SK-N-SH treated with all-trans-retinoic acid at 6 μM for 48 hours (cell line): ENCODE results near the gene MPPED2.

Source experiments
- RARB ChIP-seq: fragments of 250-450 bp; sonication (Bioruptor Pico); IDR thresholded peaks from 2 replicates; pipeline ENCODE4 v1.8.0; 2021; ENCODE audit warnings: mild to moderate bottlenecking, moderate library complexity
- SNAI2 ChIP-seq: fragments of 250-450 bp; sonication (Bioruptor Pico); IDR thresholded peaks from 2 replicates; pipeline ENCODE4 v1.5.0; 2020; ENCODE audit warnings: mild to moderate bottlenecking, moderate library complexity
- TOX ChIP-seq: fragments of 250-450 bp; sonication (Bioruptor Pico); IDR thresholded peaks from 2 replicates; pipeline ENCODE4 v1.8.0; 2021; ENCODE audit warnings: mild to moderate bottlenecking, moderate library complexity, borderline replicate concordance
- TF ChIP-seq, protein P1 (sequence below): fragments of 250-450 bp; sonication (Bioruptor Pico); IDR thresholded peaks from 2 replicates; pipeline ENCODE4 v1.5.1; 2020; ENCODE audit warnings: low read depth, mild to moderate bottlenecking, moderate library complexity

DNA sequence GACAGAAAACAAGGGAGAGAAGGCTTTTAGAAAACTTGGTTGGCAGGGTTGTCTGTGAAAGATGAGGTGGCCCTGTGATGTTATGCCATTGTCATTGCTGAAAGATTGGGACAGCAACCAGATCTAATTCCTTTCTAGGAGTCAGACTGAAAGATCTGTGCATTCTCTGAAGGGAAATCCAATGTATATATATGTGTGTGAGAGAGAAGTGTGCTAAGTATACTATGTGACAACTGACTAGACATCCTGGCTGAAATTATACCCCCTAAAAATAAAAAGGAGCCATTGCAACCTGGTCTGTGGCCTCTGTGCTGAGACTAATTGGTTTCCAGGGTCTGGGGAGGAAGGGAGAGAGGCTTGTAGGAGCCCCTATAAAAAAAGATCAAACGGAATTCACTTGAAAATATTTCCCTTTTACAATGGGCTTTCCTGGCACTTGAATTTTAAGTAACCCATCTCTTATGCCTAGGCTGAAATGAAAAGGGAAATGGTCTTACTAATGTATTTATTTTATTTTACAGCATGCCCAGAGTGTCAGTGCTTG, 1.2 kb upstream of the MPPED2 start:
- no peak for TF ChIP-seq TOX (CRISPR knock-in tag)
- TF ChIP-seq, protein P1, sequence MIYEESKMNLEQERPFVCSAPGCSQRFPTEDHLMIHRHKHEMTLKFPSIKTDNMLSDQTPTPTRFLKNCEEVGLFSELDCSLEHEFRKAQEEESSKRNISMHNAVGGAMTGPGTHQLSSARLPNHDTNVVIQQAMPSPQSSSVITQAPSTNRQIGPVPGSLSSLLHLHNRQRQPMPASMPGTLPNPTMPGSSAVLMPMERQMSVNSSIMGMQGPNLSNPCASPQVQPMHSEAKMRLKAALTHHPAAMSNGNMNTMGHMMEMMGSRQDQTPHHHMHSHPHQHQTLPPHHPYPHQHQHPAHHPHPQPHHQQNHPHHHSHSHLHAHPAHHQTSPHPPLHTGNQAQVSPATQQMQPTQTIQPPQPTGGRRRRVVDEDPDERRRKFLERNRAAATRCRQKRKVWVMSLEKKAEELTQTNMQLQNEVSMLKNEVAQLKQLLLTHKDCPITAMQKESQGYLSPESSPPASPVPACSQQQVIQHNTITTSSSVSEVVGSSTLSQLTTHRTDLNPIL (CRISPR knock-in tag) = no peak
- TF ChIP-seq RARB (CRISPR knock-in tag) = no peak
- no peak for TF ChIP-seq SNAI2 (CRISPR knock-in tag)
